Retinal pigment epithelial cell (primary cell): ENCODE results near the gene INAVA.

Experiments
- DNase-seq: peaks from one replicate; pipeline ENCODE4 v3.0.0-alpha.2; 2010; ENCODE audit warnings: low read depth
- H3K4me3 ChIP-seq: 2 replicates; pipeline ENCODE4 v1.5.1; 2011; ENCODE audit warnings: mild to moderate bottlenecking, low read length, control low read depth, moderate library complexity
- TF ChIP-seq, protein P1 (sequence below): conservative IDR thresholded peaks from 2 replicates; pipeline ENCODE4 v1.5.1; 2011; ENCODE audit warnings: low read depth, low read length, control low read depth, inconsistent platforms

The INAVA gene

DNA sequence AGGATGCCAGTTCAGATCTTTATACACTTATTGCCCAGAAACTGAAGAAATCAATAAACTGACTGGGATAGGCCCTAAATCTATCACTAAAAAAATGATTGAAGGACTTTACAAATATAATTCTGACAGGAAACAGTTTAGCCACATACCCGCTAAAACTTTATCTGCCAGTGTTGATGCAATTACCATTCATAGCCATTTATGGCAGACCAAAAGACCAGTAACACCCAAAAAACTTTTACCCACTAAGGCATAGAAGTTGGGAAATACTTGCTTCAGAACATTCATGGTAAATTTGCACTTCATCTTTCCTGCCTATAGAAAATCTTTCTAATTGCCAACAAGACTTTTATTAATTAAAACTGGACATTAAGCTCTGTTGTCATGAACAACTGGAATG is 36.9 kb upstream of the INAVA start:
- TF ChIP-seq, protein P1, sequence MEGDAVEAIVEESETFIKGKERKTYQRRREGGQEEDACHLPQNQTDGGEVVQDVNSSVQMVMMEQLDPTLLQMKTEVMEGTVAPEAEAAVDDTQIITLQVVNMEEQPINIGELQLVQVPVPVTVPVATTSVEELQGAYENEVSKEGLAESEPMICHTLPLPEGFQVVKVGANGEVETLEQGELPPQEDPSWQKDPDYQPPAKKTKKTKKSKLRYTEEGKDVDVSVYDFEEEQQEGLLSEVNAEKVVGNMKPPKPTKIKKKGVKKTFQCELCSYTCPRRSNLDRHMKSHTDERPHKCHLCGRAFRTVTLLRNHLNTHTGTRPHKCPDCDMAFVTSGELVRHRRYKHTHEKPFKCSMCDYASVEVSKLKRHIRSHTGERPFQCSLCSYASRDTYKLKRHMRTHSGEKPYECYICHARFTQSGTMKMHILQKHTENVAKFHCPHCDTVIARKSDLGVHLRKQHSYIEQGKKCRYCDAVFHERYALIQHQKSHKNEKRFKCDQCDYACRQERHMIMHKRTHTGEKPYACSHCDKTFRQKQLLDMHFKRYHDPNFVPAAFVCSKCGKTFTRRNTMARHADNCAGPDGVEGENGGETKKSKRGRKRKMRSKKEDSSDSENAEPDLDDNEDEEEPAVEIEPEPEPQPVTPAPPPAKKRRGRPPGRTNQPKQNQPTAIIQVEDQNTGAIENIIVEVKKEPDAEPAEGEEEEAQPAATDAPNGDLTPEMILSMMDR = no peak
- no peak overlapping the region for H3K4me3 ChIP-seq
- DNase-seq = no peak

DNA sequence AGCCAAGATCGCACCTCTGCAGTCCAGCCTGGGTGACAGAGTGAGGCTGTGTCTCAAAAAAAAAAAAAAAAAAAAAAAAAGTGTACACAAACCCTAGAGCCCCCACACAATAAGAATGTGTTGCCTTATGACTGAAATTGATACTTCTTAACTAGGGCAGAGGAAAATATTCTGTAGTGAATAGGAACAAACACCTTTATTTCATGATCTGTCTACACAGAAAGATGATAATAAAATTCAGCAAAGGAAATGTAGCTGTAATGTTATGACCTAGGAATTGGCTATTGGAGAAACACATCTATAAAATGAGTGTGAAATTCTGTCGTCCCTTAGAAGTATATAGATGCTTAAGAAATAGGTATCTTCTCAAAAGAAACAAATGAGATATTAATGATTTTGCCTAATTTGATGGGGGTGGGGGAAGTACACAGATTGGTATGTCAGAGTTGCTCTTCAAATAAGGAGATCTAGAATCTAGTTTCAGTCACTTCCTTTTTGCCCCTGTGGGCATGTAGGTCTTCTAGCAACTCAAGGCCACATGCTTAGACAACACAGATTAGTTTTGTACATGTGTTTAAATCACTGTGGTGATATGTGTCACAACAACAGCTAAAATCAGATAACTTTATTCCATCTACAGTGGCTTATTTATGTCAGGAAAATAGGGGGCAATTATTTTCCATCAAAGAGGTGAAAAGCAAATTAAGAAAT is 32.6 kb upstream of the INAVA start:
- no peak for DNase-seq
- no peak overlapping the region for H3K4me3 ChIP-seq
- TF ChIP-seq, protein P1 = no peak

DNA sequence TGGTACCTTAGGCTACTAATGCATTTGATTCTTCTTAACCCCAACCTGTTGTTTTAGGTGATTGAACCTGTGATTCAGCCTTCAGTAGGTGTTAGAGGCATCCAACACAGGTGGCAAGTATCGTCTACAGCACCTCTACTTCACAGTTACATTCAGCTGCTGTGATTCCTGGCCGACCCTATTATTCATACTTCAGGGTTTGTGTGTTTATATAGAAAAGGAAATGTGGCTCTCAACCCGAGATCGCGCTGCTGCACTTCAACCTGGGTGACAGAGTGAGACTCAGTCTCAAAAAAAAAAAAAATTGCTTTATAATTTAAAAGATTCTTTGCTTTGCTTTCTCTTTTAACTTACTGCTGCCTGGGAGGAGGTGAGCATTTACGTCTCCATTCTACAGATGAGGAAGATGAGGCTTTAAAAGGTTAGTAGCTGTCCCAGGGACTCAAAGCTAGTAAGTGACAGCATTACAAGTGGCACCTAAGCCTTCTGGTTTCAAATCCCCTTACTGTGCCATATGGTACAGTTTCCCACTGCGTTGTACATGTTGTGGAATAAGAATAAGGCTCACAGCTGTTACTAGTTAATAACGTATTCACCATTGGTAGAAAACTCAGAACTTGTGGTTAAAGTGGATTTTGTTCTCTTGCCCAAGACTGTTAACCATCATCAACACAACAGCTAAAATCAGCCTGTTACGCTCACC is 31.8 kb upstream of the INAVA start:
- H3K4me3 ChIP-seq = no peak overlapping the region
- TF ChIP-seq, protein P1 = no peak
- DNase-seq = no peak

DNA sequence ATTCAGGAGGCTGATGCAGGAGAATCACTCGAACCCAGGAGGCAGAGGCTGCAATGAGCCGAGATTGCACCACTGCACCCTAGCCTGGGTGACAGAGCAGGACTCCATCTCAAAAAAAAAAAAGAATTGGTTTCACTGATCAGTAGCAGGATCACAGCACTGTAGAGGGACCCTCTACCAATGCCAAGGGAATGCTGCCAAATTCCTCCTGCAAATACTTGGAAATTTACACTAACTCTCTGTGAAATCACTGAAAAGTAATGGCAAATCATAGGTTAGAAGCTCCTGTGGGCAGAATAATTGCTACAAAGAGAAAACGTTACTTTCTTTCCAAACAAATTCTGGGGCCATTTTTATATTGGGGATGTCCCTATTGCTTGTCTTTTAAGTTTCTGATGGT is 28.6 kb upstream of the INAVA start:
- TF ChIP-seq, protein P1 = no peak
- no peak overlapping the region for H3K4me3 ChIP-seq
- DNase-seq = no peak

DNA sequence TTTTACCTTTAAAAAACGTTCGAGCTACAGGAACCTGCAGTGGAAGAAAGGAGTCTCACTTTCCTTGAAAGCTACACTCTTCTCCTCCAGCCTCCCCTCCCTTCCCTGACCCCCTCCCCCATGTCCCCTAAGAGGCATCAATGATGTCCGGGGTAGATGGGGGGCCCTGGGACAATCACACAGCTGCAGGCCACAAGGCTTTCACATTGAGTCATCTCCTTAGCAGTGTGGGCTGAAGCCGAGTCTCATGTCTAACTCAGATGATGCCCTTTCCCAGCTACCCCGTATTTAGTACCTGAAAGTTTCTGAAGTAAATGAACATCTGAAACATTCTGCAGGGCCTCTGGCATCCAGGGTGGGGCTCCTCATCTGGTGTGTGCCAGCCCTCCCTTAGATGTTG is 28.2 kb upstream of the INAVA start:
- TF ChIP-seq, protein P1 = no peak
- no peak for DNase-seq
- H3K4me3 ChIP-seq = no peak overlapping the region

DNA sequence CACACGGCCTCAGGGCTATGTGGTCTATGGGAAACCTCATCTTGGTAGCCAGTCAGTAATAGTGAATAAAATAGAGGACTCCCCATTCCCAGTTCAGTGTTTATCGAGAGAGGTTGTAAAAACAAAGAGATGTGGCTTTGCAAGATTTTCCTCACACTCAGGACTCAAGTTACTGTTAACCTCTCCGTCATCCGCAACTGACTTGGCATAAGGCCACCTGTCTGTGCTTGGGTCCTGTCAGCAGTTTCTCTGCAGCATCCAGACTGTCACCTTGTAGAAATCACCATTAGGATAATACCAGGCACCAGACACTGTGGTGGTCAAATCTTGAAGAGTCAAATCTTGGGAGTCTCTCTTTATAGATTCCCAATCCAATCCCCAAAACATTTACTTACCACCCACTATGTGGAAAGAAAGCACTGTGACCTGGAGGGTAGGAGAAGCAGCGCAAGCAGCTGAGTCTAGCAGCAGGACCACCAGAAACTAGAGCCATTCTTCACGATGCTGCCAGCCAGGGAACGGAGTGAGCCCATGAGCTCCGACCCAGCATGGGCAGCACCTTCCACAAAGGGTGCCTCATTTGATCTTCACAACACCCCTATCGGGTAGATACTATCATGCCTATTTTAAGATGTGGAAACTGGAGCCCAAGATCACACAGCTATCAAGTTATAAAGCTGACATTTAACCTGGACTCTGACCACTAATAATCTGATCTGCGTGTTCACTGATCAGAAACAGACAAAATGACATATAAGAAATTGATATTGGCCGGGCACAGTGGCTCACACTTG is 27.5 kb upstream of the INAVA start:
- no peak for DNase-seq
- TF ChIP-seq, protein P1 = no peak

More for the DNA sequence above, 27.5 kb upstream of the INAVA start:
- no peak overlapping the region for H3K4me3 ChIP-seq
